Astrocyte of the spinal cord (primary cell): ENCODE data around the gene LMBR1.
"Not testable (repeated sequence)": the region's sequence is repeated elsewhere in the genome, so short reads cannot be mapped to it uniquely, and the experiment has no call there.

ENCODE experiments used
- DNase-seq: peaks from one replicate; pipeline ENCODE4 v3.0.0; 2011; ENCODE audit warnings: low read depth, low spot score
- H3K4me3 ChIP-seq: 2 replicates; pipeline ENCODE4 v1.5.1; 2011; ENCODE audit warnings: low read depth, mild to moderate bottlenecking, low read length, moderate library complexity
- in situ Hi-C: cut with HindIII; loops from 2 replicates; pipeline ENCODE4 v1.10.0; 2017; ENCODE audit warnings: low sequenced_read_pairs
- TF ChIP-seq, protein P1 (sequence below): IDR thresholded peaks from 2 replicates; pipeline ENCODE4 v1.5.1; 2012; ENCODE audit warnings: low read depth, mild to moderate bottlenecking, low read length, inconsistent platforms

LMBR1 gene

GRCh38 chr7:156932006-156932405 is 39.0 kb upstream of the LMBR1 start:
- TF ChIP-seq, protein P1, sequence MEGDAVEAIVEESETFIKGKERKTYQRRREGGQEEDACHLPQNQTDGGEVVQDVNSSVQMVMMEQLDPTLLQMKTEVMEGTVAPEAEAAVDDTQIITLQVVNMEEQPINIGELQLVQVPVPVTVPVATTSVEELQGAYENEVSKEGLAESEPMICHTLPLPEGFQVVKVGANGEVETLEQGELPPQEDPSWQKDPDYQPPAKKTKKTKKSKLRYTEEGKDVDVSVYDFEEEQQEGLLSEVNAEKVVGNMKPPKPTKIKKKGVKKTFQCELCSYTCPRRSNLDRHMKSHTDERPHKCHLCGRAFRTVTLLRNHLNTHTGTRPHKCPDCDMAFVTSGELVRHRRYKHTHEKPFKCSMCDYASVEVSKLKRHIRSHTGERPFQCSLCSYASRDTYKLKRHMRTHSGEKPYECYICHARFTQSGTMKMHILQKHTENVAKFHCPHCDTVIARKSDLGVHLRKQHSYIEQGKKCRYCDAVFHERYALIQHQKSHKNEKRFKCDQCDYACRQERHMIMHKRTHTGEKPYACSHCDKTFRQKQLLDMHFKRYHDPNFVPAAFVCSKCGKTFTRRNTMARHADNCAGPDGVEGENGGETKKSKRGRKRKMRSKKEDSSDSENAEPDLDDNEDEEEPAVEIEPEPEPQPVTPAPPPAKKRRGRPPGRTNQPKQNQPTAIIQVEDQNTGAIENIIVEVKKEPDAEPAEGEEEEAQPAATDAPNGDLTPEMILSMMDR = no peak
- no peak for DNase-seq
- H3K4me3 ChIP-seq = no peak overlapping the region
- in situ Hi-C loops = no loop called here

DNA sequence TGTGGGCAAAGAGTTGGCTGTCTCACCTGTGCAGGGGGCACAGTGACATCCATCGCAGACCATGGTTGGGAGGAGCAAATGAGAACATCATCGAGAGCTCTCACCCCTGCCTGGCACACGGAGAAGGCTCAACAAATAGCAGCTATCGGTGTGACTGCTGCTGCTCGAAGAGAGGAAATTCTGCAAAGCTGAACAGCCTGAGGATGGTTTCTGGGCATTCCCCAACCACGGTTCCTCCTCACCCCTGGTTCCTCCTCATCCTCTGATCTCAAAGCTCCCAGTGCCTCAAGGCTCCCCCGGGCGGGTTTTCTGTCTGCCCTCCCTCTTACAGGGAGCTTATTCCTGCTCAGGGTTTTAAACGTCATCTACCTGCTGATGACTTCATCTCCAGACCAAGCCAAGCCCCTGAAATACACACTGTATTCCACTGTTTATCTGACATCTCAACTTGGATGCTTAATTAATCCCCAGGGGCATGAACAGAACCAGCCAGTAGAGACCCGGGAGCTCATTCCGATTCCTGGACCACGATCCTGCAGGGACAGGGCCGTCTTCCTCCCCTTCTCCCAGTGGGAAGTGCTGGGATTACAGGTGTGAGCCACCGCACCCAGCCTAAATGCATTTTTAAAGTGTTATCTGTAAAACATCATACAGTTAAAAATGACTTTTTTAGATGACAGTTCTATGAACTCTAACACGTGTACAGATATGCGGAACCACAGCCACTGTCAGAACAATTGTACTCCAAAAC is 37.0 kb upstream of the LMBR1 start:
- TF ChIP-seq, protein P1 = no peak
- DNase-seq = no peak
- no peak overlapping the region for H3K4me3 ChIP-seq
- in situ Hi-C loops = no loop called here

DNA sequence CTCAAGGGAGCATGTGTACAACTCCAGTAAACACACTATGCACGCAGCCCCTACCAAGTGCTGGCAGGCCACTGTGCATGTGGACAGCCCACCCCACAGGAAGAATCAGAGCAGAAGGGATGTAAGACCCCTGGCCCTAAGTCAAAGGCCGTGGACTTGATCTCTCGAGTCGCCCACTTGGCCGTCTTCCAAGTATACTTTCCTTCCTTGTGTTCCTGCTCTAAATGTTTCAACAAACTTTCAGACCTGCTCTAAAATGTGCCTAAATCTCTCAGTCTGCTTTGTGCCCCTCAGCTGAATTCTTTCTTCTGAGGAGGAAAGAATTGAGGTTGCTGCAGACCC is 35.4 kb upstream of the LMBR1 start:
- no peak overlapping the region for H3K4me3 ChIP-seq
- in situ Hi-C loops = no loop called here
- TF ChIP-seq, protein P1 = no peak
- no peak for DNase-seq

- DNase-seq = no peak
- in situ Hi-C loops = no loop called here
- TF ChIP-seq, protein P1 = no peak
- no peak overlapping the region for H3K4me3 ChIP-seq
Measured at GRCh38 chr7:156927571-156928405, 34.8 kb upstream of the LMBR1 start.

- in situ Hi-C loops, DNase-seq, H3K4me3 ChIP-seq: not testable (repeated sequence)
Measured at GRCh38 chr7:156925821-156926220, 32.8 kb upstream of the LMBR1 start.

GRCh38 chr7:156922304-156922703 is 29.3 kb upstream of the LMBR1 start:
- H3K4me3 ChIP-seq, in situ Hi-C loops, DNase-seq: not testable (repeated sequence)

- in situ Hi-C loops, DNase-seq, H3K4me3 ChIP-seq: not testable (repeated sequence)
Measured at GRCh38 chr7:156920487-156921373, 27.7 kb upstream of the LMBR1 start.

DNA sequence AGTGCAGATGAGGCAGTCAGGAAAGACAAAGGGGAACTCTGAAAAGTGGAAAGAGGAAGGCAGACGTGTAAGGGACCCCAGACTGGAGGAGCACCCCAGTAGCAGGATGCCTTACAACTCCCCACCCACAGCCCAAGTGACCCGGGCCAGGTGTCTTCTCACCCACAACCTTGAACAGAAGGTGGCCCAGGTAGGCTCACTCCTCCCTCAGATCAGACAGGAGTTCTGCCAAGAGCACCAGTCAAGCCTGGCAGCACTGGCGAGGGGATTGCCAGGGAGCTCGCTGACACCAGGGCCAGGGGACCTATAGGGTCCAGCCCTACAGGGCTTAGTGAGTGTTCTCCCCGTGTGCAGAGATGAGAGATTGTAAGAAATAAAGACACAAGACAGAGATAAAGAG is 27.1 kb upstream of the LMBR1 start:
- H3K4me3 ChIP-seq = no peak overlapping the region
- in situ Hi-C loops = no loop called here
- TF ChIP-seq, protein P1 = no peak
- no peak for DNase-seq
